ENCODE data around the gene SPINK1. TPM values are rescaled to one million over a fixed set of nuclear protein-coding genes. Genes with fewer than 3 reads are reported as not detected.

The SPINK1 gene, protein sequence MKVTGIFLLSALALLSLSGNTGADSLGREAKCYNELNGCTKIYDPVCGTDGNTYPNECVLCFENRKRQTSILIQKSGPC
- total RNA-seq (ENCODE audit: unreplicated experiment): not detected
- long read RNA-seq: 0 reads

DNA sequence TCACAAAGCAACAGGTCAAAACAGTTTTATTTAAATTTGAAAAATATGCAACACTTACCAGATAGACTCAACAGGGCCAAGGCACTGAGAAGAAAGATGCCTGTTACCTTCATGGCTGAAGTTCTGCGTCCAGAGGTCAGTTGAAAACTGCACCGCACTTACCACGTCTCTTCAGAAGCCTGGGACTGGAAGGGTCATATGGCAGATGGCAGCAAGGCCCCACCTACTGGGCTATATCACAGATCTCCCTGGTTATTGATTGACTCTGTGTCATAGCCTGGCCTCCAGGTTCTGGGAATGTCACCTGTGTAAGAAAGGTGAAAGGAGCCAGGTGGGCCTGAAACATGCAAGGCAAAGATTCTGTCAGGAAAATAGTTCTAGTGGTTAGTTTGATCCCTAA, at the start of gene SPINK1:
SPINK1 (minus strand) TSS at position 207 of the 400 bp plus-strand sequence; CDS start at position 113, 94 bp downstream.
- Mint-ChIP-seq H3K27me3 (ENCODE audit: unreplicated experiment) (no peaks in the 10 kb centered on the region), H3K4me3 (ENCODE audit: unreplicated experiment) (no peak within 1 kb of the TSS), H3K4me1 (ENCODE audit: low read depth, unreplicated experiment) (no peaks in the 10 kb centered on the region), H3K27ac (ENCODE audit: unreplicated experiment) (no peak within 1 kb of the TSS), H3K9me3 (ENCODE audit: unreplicated experiment) (no peaks in the 10 kb centered on the region), H3K36me3 (ENCODE audit: unreplicated experiment) (no peaks in the 10 kb centered on the region)
- no peak for TF ChIP-seq CTCF (IDR thresholded peaks at IDR 0.05; ENCODE audit: partially characterized antibody, unreplicated experiment)
- no peak for DNase-seq

- no peaks in the 10 kb centered on the region for H3K36me3 Mint-ChIP-seq (ENCODE audit: unreplicated experiment)
- no peak for TF ChIP-seq CTCF (IDR thresholded peaks at IDR 0.05; ENCODE audit: partially characterized antibody, unreplicated experiment)
- peaks cover 2% of the 10 kb centered on the region for H3K4me1 Mint-ChIP-seq (ENCODE audit: low read depth, unreplicated experiment)
- no peak overlapping the region for H3K27ac Mint-ChIP-seq (ENCODE audit: unreplicated experiment)
- H3K27me3 Mint-ChIP-seq (ENCODE audit: unreplicated experiment): no peaks in the 10 kb centered on the region
- DNase-seq: no peak
- no peak overlapping the region for H3K4me3 Mint-ChIP-seq (ENCODE audit: unreplicated experiment)
- H3K9me3 Mint-ChIP-seq (ENCODE audit: unreplicated experiment): no peaks in the 10 kb centered on the region
These were observed 49.0 kb upstream of the SPINK1 start for GRCh38 chr5:147880487-147880886.

DNA sequence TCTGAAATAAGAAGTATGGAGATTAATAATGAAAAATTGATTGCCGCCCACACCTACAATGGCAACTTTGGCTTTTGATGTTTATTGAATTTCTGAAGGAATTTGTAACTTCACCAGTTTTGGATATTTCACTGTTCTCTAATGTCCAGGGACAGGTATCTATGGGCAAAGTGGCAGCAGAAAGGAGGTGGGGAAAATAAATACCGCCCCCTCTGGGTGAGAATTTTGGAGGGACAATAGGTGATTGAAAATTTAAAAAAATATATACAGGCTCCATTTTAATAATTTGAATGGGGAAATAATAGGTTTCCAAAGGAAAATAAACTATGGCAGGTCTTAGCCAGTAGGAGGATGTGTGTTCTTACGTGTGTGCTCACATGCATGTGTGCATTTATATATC, 48.3 kb upstream of the SPINK1 start:
- Mint-ChIP-seq H3K36me3 (ENCODE audit: unreplicated experiment) (no peaks in the 10 kb centered on the region), H3K27ac (ENCODE audit: unreplicated experiment) (no peak overlapping the region), H3K4me3 (ENCODE audit: unreplicated experiment) (no peak overlapping the region), H3K9me3 (ENCODE audit: unreplicated experiment) (no peaks in the 10 kb centered on the region), H3K27me3 (ENCODE audit: unreplicated experiment) (no peaks in the 10 kb centered on the region), H3K4me1 (ENCODE audit: low read depth, unreplicated experiment) (peaks cover 5% of the 10 kb centered on the region)
- no peak for DNase-seq
- TF ChIP-seq CTCF (IDR thresholded peaks at IDR 0.05; ENCODE audit: partially characterized antibody, unreplicated experiment): no peak

- no peak for DNase-seq
- Mint-ChIP-seq H3K36me3 (ENCODE audit: unreplicated experiment) (peaks cover 1% of the 10 kb centered on the region), H3K9me3 (ENCODE audit: unreplicated experiment) (no peaks in the 10 kb centered on the region), H3K4me1 (ENCODE audit: low read depth, unreplicated experiment) (peaks cover 6% of the 10 kb centered on the region), H3K27me3 (ENCODE audit: unreplicated experiment) (peaks cover 5% of the 10 kb centered on the region), H3K27ac (ENCODE audit: unreplicated experiment) (no peak within 1 kb of the TSS), H3K4me3 (ENCODE audit: unreplicated experiment) (no peak within 1 kb of the TSS)
- TF ChIP-seq CTCF (IDR thresholded peaks at IDR 0.05; ENCODE audit: partially characterized antibody, unreplicated experiment): no peak
These were observed 46.7 kb upstream of the SPINK1 start, which contains the start of gene SCGB3A2 for GRCh38 chr5:147878066-147878759. Gene SCGB3A2, plus strand, starts transcription at chr5:147878711. Its CDS starts 93 bp downstream, at chr5:147878804.

DNA sequence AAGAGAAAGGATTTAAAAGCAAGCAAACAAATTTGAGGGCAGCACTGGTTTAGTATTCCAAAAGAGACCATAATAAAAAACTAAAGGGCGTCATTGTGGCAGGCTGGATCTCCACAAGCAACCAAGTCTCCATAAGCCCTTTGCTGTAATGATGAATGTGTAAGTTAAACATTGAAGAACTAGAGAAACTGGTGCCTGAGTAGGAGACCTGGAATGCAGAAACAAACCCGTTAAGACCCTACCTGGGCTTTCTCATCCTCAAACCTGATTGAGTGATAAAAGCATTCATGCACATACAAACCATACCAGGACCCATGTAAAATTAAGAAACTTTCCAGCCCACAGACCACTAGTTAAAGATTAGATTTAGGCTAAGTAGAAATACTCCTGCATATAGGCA, 45.2 kb upstream of the SPINK1 start:
- no peak overlapping the region for H3K4me3 Mint-ChIP-seq (ENCODE audit: unreplicated experiment)
- H3K4me1 Mint-ChIP-seq (ENCODE audit: low read depth, unreplicated experiment): peaks cover 6% of the 10 kb centered on the region
- no peak overlapping the region for H3K27ac Mint-ChIP-seq (ENCODE audit: unreplicated experiment)
- H3K36me3 Mint-ChIP-seq (ENCODE audit: unreplicated experiment): peaks cover 4% of the 10 kb centered on the region
- H3K9me3 Mint-ChIP-seq (ENCODE audit: unreplicated experiment): no peaks in the 10 kb centered on the region
- no peak for DNase-seq
- no peak for TF ChIP-seq CTCF (IDR thresholded peaks at IDR 0.05; ENCODE audit: partially characterized antibody, unreplicated experiment)
- peaks cover 12% of the 10 kb centered on the region for H3K27me3 Mint-ChIP-seq (ENCODE audit: unreplicated experiment)

Data from glutamatergic neuron (in vitro differentiated cells).